ENCODE results near the gene MIDN.

MIDN gene

DNA sequence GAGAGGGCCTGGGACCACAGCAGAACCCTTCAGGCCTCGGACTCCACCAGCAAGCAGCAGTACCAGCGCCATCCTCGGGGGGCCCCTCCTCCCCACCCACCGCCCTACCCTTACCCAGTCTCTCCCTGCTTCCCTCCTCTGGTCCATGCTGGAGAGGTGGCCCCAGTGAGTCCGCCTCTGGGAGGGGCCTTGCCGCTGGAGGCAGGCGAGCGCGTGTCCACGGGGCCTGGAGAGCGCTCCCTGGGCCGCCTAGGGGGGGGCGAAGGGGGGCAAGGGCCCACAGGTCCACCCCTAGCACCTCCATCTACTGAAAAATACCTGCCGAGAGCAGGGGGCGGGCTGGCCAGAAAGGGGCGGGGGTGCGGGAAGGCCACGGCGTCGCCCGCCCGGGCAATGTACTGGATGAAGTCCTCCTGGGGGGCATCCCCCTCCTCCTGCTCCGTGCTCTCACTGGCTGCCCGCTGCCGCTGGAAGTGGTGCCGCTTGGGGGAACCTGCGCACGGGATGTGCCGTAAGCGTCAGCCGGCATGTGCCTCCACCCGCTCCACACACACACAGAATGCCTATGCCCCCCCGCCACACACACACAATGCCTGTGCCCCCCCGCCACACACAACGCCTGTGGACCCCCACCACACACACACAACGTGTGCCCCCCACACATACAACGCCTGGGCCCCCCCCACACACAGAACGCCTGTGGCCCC, 17.4 kb upstream of the MIDN start:
- TF ChIP-seq, protein P1, sequence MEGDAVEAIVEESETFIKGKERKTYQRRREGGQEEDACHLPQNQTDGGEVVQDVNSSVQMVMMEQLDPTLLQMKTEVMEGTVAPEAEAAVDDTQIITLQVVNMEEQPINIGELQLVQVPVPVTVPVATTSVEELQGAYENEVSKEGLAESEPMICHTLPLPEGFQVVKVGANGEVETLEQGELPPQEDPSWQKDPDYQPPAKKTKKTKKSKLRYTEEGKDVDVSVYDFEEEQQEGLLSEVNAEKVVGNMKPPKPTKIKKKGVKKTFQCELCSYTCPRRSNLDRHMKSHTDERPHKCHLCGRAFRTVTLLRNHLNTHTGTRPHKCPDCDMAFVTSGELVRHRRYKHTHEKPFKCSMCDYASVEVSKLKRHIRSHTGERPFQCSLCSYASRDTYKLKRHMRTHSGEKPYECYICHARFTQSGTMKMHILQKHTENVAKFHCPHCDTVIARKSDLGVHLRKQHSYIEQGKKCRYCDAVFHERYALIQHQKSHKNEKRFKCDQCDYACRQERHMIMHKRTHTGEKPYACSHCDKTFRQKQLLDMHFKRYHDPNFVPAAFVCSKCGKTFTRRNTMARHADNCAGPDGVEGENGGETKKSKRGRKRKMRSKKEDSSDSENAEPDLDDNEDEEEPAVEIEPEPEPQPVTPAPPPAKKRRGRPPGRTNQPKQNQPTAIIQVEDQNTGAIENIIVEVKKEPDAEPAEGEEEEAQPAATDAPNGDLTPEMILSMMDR (IDR thresholded peaks at IDR 0.05; ENCODE audit: borderline replicate concordance, control extremely low read depth, extremely low read depth, insufficient read depth, missing control alignments): no peak
- DNase-seq (ENCODE audit: low spot score): no peak
- in situ Hi-C loops (cut with MboI; ENCODE audit: low sequenced_read_pairs, unreplicated experiment): no loop called here

DNA sequence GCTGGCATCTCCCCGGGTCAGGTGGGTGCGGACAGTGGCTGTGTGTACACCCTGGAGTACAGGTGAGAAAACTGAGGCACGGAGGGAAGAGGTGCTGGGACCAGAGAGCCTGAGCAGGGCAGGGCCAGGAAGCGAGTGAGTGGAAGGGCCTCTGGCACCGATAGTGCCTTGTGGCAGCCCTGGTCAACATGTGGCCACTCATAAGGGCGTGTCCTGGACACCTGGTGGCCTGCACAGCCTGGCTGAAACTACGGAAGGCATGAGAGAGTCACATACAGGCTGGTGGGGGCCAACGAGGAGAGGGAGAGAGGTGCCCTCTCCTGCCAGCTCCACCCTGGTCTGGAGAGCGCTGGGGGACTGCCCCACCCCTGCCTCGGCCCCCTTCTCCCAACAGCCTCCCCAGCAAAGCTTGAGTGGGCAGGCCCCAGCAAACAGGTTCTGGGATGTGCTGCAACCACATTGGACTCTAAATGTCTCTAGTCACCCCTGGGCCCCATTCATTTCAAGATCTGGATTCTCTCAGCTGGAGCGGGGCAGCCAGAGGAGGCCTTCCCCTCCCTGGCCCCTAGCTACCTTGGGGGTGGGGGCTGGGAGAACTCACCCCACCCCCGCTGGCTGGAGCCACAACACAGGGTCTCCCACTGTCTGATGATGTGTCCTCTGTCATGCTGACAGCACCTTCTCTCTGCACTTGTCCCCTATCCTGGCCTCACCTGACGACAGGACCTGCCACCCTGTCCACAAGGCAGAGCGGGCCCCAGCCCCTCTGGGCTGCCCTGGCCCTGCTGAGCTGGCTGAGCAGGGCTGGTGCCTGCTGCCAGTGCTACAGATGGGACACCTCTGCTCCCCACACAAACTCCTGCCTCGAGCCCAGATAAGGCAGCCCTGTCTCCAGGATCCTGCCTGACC, 16.4 kb upstream of the MIDN start:
- TF ChIP-seq, protein P1 (IDR thresholded peaks at IDR 0.05; ENCODE audit: borderline replicate concordance, control extremely low read depth, extremely low read depth, insufficient read depth, missing control alignments): no peak
- in situ Hi-C loops (cut with MboI; ENCODE audit: low sequenced_read_pairs, unreplicated experiment): no loop called here
- DNase-seq (ENCODE audit: low spot score): no peak

DNA sequence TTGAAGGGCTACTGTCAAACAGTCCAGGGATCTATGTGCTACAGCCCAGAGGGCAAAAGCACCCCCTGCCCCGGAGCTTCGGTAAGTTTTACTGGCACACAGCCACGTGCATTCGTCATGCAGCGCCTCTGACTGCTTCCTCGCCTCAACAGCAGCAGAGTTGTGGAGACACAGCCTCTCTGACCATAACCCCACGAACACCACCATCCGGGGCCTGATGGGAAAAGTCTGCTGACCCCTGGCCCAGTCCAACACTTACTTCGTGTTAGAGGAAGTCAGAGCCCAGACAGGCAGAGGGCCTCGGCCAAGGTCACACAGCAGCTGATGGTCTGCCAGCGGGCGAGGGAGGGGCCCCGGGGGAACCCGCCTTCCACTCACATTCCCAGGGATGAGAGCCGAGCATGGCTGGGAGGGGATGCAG, 15.7 kb upstream of the MIDN start:
- TF ChIP-seq, protein P1 (IDR thresholded peaks at IDR 0.05; ENCODE audit: borderline replicate concordance, control extremely low read depth, extremely low read depth, insufficient read depth, missing control alignments): no peak
- DNase-seq (ENCODE audit: low spot score): no peak
- in situ Hi-C loops (cut with MboI; ENCODE audit: low sequenced_read_pairs, unreplicated experiment): no loop called here

DNA sequence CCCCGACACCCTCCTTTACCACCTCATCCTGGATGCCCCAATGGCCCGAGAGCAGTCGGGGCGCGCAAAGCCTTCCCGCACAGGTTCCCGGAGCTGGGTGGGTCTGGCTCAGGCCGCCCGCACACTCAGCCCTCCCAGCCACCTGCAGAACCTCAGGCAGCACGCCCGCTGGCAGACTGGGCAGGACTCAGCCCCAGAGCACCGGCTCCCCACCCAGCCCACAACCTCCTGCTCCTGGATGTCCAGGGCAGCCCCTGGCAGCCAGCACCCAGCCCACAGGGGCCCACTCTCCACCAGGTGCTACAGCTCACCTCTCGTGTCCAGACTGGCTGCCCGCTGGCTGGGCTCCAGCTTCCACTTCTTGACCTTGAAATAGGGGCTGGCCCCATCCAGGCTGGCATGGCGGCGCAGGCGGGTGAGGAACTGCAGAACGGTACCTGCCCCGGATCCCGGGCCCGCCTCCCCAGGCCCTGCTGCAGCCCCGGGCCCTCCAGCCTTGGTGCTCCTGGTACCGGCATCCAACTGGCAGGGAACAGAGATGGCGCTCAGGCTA, 15.2 kb upstream of the MIDN start:
- TF ChIP-seq, protein P1 (IDR thresholded peaks at IDR 0.05; ENCODE audit: borderline replicate concordance, control extremely low read depth, extremely low read depth, insufficient read depth, missing control alignments): no peak
- no peak for DNase-seq (ENCODE audit: low spot score)
- in situ Hi-C loops (cut with MboI; ENCODE audit: low sequenced_read_pairs, unreplicated experiment): no loop called here

DNA sequence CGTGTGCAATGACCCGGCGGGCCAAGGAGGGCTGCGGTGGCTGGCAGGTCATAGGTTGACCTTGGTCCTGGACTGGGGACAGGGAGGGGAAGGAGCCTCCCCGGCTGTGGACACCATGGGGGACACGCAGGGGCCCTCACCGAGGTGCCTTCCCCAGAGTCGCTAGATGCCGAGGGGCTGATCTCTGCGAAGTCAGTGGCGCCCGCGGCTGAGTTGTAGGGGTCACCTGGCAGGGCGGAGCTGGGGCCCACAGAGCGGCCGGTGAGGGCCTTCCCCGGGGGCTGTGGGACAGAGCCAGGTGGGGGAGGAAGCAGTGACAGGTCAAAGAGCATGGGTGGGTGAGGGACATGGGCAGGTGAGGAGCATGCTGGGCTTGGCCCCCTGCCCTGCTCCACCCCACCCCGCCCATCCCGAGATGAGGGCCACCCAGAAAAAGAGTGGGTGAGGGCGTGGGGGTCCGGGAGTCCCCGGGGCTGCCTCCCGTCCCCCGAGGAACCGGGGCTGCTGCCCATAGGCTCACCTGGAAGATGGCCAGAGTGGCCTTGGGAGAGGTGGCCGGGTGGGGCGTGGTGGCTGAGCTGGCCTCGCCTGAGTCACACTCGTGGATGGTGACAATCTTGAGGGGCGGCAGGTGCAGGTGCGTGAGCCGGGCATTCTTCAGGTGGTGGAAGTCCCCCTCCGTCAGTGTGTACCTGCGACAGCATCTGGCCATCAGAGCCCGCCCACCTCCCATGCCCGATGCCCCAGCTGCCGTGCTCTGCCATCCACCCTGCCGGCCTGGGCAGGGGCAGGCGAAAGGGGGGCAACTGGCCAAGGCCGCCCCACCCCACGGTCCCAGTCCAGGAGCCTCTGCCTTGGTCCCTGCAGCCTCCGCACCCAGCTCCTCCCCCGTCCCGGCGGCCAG, 14.1 kb upstream of the MIDN start:
- in situ Hi-C loops (cut with MboI; ENCODE audit: low sequenced_read_pairs, unreplicated experiment): no loop called here
- TF ChIP-seq, protein P1 (IDR thresholded peaks at IDR 0.05; ENCODE audit: borderline replicate concordance, control extremely low read depth, extremely low read depth, insufficient read depth, missing control alignments): no peak

DNA sequence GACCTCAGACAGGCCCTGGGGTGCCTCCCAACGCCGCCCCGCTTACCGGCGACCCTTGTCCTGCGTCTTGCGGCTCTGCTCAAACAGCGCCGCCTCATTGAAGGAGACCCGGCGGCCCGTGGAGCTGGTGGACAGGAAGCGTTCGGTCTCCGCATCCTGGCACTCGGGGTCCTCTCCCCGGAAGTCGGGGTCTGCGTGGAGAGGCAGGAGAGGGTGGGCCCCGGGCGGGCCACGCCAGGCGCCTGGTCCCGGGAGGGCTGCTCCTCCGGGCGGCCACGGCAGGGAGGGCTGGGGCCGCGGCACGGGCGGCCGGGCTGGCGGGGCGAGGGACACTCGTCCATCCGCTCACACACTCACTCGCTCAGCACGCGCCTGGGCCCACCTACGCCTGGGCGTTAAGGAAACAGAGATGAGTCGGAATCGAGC, 13.4 kb upstream of the MIDN start:
- TF ChIP-seq, protein P1 (IDR thresholded peaks at IDR 0.05; ENCODE audit: borderline replicate concordance, control extremely low read depth, extremely low read depth, insufficient read depth, missing control alignments): no peak
- DNase-seq (ENCODE audit: low spot score): no peak
- in situ Hi-C loops (cut with MboI; ENCODE audit: low sequenced_read_pairs, unreplicated experiment): no loop called here

More for the DNA sequence above, 14.1 kb upstream of the MIDN start:
- DNase-seq (ENCODE audit: low spot score): no peak

Data from GM13976 (cell line).